Retinal pigment epithelial cell (primary cell): ENCODE results near the gene HMOX1.

ENCODE experiments used
- DNase-seq: peaks from one replicate; pipeline ENCODE4 v3.0.0-alpha.2; 2010; ENCODE audit warnings: low read depth
- H3K4me3 ChIP-seq: 2 replicates; pipeline ENCODE4 v1.5.1; 2011; ENCODE audit warnings: mild to moderate bottlenecking, low read length, control low read depth, moderate library complexity
- TF ChIP-seq, protein P1 (sequence below): conservative IDR thresholded peaks from 2 replicates; pipeline ENCODE4 v1.5.1; 2011; ENCODE audit warnings: low read depth, low read length, control low read depth, inconsistent platforms

HMOX1 gene

DNA sequence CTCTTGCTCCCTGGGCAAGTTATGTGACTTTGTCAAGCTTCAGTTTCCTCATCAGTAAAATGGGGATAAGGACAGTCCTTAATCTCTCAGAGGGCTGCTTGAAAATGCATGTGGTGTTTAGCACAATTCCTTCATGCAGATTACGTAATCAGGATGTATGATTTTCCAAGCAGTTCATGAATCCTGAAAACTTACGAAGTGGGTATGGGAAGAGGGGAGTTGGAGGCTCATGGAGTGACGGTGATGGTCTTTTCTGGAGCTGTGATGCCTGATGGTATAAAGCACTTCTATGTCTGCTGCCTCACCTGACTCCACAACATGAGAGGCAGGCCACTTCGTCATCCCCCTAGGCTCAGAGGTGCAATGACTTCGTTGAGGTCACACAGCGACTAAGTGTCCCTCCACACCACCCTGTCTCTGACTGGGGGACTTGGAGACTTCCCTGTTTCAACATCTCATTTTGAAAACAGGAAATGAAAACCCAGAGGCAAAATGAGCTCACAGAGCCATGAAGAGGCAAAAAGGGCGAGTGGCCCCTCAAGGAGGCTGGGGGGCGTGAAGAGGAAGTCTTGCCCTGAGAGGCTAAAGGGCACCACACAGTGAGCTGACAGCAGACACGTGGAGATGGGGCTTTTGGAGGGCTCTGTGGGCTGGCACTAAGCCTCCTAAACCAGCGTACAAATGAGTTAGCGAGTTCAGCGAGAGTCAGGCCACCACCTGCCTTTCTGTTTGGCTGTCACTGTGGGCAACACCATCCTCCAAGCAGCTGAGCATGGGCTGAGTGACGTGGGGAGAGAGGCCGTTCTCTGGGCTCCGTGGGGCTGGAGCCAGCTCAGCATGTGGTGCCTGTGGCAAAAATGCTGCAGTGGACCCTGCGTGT is 29.1 kb downstream of the HMOX1 start:
- DNase-seq, result no peak
- H3K4me3 ChIP-seq, result no peak overlapping the region
- TF ChIP-seq, protein P1, sequence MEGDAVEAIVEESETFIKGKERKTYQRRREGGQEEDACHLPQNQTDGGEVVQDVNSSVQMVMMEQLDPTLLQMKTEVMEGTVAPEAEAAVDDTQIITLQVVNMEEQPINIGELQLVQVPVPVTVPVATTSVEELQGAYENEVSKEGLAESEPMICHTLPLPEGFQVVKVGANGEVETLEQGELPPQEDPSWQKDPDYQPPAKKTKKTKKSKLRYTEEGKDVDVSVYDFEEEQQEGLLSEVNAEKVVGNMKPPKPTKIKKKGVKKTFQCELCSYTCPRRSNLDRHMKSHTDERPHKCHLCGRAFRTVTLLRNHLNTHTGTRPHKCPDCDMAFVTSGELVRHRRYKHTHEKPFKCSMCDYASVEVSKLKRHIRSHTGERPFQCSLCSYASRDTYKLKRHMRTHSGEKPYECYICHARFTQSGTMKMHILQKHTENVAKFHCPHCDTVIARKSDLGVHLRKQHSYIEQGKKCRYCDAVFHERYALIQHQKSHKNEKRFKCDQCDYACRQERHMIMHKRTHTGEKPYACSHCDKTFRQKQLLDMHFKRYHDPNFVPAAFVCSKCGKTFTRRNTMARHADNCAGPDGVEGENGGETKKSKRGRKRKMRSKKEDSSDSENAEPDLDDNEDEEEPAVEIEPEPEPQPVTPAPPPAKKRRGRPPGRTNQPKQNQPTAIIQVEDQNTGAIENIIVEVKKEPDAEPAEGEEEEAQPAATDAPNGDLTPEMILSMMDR, result no peak

DNA sequence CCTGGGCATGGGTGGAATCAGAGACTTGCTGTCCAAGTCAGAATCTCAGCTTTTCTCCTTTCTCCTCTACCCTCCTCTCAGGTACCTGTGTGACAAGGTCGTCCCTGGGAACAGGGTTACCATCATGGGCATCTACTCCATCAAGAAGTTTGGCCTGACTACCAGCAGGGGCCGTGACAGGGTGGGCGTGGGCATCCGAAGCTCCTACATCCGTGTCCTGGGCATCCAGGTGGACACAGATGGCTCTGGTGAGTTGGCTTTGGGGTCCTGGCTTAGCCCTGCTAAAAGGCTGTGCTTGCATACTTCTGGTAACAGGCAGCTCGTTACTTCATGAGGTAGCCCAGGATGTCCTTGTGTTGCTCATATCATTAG is 29.8 kb downstream of the HMOX1 start:
- TF ChIP-seq, protein P1, result no peak
- DNase-seq, result no peak
- no peak overlapping the region for H3K4me3 ChIP-seq

DNA sequence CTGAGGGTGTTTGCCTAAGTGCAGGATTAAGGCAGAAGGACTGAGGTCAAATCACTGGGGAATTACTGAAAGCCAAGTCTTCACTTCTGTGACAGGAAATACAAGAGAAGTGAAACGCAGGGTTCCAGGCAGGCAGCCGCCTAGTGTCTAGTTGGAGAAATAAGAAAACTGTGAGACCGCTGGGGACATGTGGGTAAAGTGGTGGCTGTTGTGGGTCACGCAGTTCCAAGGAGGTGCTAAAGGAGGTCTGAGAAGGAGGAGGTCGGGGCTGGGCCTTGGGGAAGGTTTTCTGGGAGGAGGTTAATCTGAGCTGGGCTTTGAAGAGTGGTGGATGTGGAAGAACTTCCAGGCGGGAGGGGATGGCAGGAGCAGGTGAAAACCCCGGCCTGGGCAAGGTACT is 30.2 kb downstream of the HMOX1 start:
- TF ChIP-seq, protein P1, result no peak
- no peak for DNase-seq
- no peak overlapping the region for H3K4me3 ChIP-seq

DNA sequence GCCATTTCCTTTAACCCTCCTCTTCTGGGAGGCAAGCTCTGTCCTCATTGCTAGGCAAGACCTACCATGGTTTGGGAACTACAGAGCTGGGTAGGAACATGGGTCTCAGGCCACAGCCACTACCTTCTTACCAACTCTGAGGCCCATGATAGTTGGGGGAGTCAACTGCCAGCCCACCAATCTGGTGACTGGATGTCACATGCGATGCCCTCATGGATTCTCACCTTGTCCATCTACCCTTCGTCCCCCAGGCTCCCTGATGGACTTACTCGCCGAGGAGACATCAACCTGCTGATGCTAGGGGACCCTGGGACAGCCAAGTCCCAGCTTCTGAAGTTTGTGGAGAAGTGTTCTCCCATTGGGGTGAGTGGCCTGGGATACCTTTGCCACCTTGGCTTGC is 32.7 kb downstream of the HMOX1 start:
- no peak overlapping the region for H3K4me3 ChIP-seq
- DNase-seq, result no peak
- TF ChIP-seq, protein P1, result no peak

DNA sequence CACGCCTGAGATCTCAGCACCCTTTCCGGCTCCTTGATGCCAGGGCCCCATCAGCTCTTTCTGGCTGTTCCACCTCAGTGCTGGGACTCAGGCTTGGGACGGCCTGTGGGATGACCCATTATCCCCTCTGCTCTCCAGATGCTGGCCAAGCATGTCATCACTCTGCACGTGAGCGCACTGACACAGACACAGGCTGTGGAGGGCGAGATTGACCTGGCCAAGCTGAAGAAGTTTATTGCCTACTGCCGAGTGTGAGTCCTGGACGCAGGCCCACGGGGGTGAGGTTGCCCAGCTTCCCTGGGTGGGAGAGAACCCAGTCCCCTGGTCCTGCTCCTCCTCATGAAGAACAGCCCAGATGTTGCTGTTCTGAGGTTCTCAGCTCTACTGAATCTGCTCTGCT is 36.7 kb downstream of the HMOX1 start:
- TF ChIP-seq, protein P1, result no peak
- DNase-seq, result no peak
- H3K4me3 ChIP-seq, result no peak overlapping the region

DNA sequence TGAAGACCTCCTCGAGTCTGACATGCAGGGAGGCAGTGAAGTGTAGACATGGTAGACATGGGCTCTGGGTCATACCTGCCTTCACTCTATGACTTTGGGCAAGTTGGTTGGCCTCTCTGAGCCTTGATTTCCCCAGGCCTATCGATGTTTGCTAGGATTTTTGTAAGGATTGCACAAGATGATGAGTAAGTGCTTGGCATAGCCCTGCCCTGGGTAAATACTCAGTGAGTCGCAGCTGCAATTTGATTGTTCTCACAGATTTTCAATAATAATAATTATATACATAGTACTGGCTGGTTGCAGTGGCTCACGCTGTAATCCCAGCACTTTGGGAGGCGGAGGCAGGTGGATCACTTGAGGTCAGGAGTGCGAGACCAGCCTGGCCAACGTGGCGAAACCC is 37.2 kb downstream of the HMOX1 start:
- DNase-seq, result no peak
- no peak overlapping the region for H3K4me3 ChIP-seq
- TF ChIP-seq, protein P1, result no peak

DNA sequence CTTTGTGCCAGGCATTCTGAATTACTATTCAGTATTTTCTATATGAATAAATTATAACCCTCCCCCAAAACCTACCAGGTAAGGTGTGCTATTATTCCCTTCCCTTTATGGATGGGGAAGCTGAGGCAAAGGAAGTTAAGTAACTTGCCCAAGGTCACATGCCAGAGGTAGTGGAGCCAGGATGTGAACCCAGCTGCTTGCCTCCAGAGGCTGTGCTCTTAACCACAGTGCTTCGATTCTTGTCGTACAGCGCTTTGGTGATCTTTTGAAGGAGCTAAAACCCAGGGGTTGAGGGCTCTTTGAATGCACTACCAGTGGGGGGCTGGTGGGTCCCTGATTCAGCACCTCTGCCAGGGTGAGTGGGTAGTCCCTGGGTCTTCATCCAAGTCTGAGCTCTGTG is 37.8 kb downstream of the HMOX1 start:
- H3K4me3 ChIP-seq, result no peak overlapping the region
- TF ChIP-seq, protein P1, result no peak

More for the DNA sequence above, 37.8 kb downstream of the HMOX1 start:
- DNase-seq, result no peak
